ENCODE measurements around the gene SLC27A6.
"Not testable (repeated sequence)": the region's sequence is repeated elsewhere in the genome, so short reads cannot be mapped to it uniquely, and the experiment has no call there.

SLC27A6 gene

DNA sequence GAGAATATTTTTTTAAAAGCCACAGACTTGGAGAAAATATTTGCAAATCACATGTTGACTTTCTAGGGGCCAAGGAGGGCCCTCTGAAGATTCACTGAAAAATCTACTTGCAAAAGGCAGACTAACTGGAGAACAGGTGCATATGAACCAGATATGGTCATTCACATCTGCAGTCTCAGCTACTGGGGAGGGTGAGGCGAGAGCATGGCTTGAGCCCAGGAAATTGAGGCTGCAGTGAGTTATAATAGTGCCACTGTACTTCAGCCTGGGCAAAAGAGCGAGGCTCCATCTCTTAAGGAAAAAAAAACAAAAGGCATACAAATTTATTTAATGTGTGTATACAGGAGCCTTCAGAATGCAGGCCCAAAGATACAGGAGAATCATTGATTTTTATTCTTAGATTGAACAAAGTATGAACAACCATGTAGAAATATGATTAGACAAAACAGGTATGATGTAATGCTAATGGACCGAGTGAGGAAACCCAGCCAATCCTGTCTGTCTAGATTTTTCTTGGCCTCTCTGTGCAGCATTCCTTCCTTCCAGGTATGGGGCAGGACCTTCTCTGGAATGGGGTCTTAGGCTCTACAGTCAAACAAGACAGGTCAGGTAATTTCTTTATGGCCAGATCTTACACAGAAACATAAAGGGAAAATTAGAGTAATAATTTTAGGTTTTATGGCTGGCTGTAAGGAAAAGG, 15.3 kb upstream of the SLC27A6 start:
- no peak for TF ChIP-seq CTCF (IDR thresholded peaks at IDR 0.05; ENCODE audit: low read depth, low read length)
- H3K4me3 ChIP-seq (ENCODE audit: low read depth, low read length) = no peak overlapping the region

DNA sequence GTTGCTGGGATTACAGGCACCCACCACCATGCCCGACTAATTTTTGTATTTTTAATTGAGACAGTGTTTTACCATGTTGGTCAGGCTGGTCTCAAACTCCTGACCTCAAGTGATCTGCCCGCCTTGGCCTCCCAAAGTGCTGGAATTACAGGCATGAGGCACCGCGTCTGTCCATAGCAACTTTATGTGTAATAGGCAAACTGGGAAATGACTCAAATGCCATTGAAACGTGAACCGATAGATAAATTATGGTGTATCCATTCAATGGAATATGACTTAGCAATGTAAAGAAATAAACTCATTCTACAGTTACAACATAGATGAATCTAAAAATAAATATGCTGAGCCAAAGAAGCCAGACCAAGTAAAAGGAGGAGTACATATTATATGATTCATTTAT, 14.0 kb upstream of the SLC27A6 start:
- H3K4me3 ChIP-seq (ENCODE audit: low read depth, low read length) = not testable (repeated sequence)

DNA sequence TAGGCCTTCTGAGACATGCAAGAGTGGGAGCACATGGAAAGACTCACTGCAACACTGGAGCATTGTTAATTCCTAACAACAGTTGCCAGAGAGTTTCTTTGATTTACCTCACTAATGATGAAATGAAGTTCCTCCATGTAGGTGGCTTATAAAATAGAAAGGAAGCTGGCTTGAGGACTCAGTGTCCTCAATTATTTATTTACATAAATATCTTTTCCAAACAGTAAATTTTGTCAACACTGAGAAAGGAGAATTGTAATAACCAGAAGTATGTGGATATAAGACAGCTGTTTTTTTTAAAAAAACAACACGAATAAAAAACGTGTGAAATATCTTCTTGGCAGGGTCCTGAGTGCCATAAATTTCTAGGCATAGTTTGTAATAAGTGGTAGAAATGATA, 9.1 kb upstream of the SLC27A6 start:
- no peak for TF ChIP-seq CTCF (IDR thresholded peaks at IDR 0.05; ENCODE audit: low read depth, low read length)
- no peak overlapping the region for H3K4me3 ChIP-seq (ENCODE audit: low read depth, low read length)

- H3K4me3 ChIP-seq (ENCODE audit: low read depth, low read length) = no peak overlapping the region
- no peak for TF ChIP-seq CTCF (IDR thresholded peaks at IDR 0.05; ENCODE audit: low read depth, low read length)
Measured at GRCh38 chr5:128962211-128962610, 3.1 kb upstream of the SLC27A6 start.

GRCh38 chr5:128965638-128966302, 482 bp downstream of the SLC27A6 start:
- TF ChIP-seq CTCF (IDR thresholded peaks at IDR 0.05; ENCODE audit: low read depth, low read length) = no peak
- no peak overlapping the region for H3K4me3 ChIP-seq (ENCODE audit: low read depth, low read length)

- TF ChIP-seq CTCF (IDR thresholded peaks at IDR 0.05; ENCODE audit: low read depth, low read length) = no peak
- H3K4me3 ChIP-seq (ENCODE audit: low read depth, low read length) = no peak overlapping the region
Measured at GRCh38 chr5:128966375-128966774, 1.1 kb downstream of the SLC27A6 start.

DNA sequence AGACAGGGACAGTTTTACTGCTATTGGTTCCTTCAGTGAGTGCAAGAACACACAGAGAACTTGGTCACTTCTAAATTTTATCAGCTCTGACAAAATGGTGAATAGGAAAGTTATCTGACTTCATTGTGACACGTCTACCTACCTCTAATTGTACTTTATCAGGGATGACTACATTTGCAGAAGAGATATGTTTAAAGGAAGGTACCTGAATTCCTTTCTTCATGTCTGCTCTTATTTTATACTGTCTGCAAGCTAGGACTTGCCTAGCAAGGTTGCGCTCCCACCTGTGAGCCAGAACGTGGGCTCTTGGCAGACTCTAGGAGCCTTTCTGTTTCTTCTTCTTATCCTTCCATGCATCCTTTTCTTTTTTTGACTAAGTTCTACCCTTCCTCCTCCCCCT, 1.6 kb downstream of the SLC27A6 start:
- no peak overlapping the region for H3K4me3 ChIP-seq (ENCODE audit: low read depth, low read length)
- TF ChIP-seq CTCF (IDR thresholded peaks at IDR 0.05; ENCODE audit: low read depth, low read length) = no peak

All from WI38 (cell line).